Measurements from ENCODE around the gene GPC6. TPM values are rescaled to one million over a fixed set of nuclear protein-coding genes. Genes with fewer than 3 reads are reported as not detected.

GPC6 gene
- total and polyA plus RNA-seq, 2 experiments from 2014 or later: 14.4 to 20.8 TPM

- no peak for DNase-seq
- Histone ChIP-seq H3K9ac (no peak overlapping the region), H4K20me1 (ENCODE audit: insufficient read depth) (no peaks in the 10 kb centered on the region), H3K27ac (no peak overlapping the region), H3K79me2 (ENCODE audit: insufficient read depth) (no peaks in the 10 kb centered on the region), H3K4me3 (no peak overlapping the region), H3F3A (ENCODE audit: insufficient read depth) (no peaks in the 10 kb centered on the region), H3K4me1 (ENCODE audit: insufficient read depth) (peaks cover 6% of the 10 kb centered on the region), H3K27me3 (replicated peaks; ENCODE audit: insufficient read depth) (no peaks in the 10 kb centered on the region), H3K9me3 (ENCODE audit: low read depth) (no peaks in the 10 kb centered on the region), H2AFZ (no peak overlapping the region), H3K9me2 (ENCODE audit: insufficient read depth) (no peaks in the 10 kb centered on the region), H3K36me3 (ENCODE audit: low read depth) (no peaks in the 10 kb centered on the region), H3K4me2 (ENCODE audit: unreplicated experiment) (no peak overlapping the region)
- in situ Hi-C loops (cut with MboI): no loop called here
- 86 to 90% methylated on average over 6 of the region's 6 CpGs for WGBS, 2 experiments (ENCODE audit: low coverage in 1 of 2, low lambda C conversion rate in 2 of 2, missing lambda C conversion rate in 2 of 2)
- TF ChIP-seq EZH2phosphoT487 (IDR thresholded peaks at IDR 0.05; ENCODE audit: insufficient read depth, low read depth): no peak
- TF ChIP-seq EZH2 (IDR thresholded peaks at IDR 0.05; ENCODE audit: insufficient read depth, poor library complexity, severe bottlenecking): no peak
Observed at GRCh38 chr13:93762708-93763426, 536.3 kb downstream of the GPC6 start.

- Histone ChIP-seq H3K9me2 (ENCODE audit: insufficient read depth) (no peaks in the 10 kb centered on the region), H3K9me3 (ENCODE audit: low read depth) (no peaks in the 10 kb centered on the region), H2AFZ (no peak overlapping the region), H4K20me1 (ENCODE audit: insufficient read depth) (no peaks in the 10 kb centered on the region), H3K4me1 (ENCODE audit: insufficient read depth) (no peaks in the 10 kb centered on the region), H3K36me3 (ENCODE audit: low read depth) (no peaks in the 10 kb centered on the region), H3K4me2 (ENCODE audit: unreplicated experiment) (no peak overlapping the region), H3K4me3 (no peak overlapping the region), H3F3A (ENCODE audit: insufficient read depth) (no peaks in the 10 kb centered on the region), H3K9ac (no peak overlapping the region), H3K27ac (no peak overlapping the region), H3K79me2 (ENCODE audit: insufficient read depth) (no peaks in the 10 kb centered on the region), H3K27me3 (replicated peaks; ENCODE audit: insufficient read depth) (no peaks in the 10 kb centered on the region)
- DNase-seq: no peak
- WGBS, 2 experiments (ENCODE audit: low coverage in 1 of 2, low lambda C conversion rate in 2 of 2, missing lambda C conversion rate in 2 of 2): 93 to 96% methylated on average over 2 of the region's 2 CpGs
- in situ Hi-C loops (cut with MboI): no loop called here
- TF ChIP-seq EZH2phosphoT487 (IDR thresholded peaks at IDR 0.05; ENCODE audit: insufficient read depth, low read depth) (no peak), EZH2 (IDR thresholded peaks at IDR 0.05; ENCODE audit: insufficient read depth, poor library complexity, severe bottlenecking) (no peak)
Observed at GRCh38 chr13:93765062-93765461, 538.5 kb downstream of the GPC6 start.

GRCh38 chr13:93765811-93766210 lies 539.2 kb downstream of the GPC6 start:
- DNase-seq: no peak
- no peaks in the 10 kb centered on the region for H3K9me2 ChIP-seq (ENCODE audit: insufficient read depth)
- WGBS, 2 experiments (ENCODE audit: low coverage in 1 of 2, low lambda C conversion rate in 2 of 2, missing lambda C conversion rate in 2 of 2): 100% methylated on average over 1 of the region's 1 CpG
- no peak overlapping the region for H3K9ac ChIP-seq
- no peaks in the 10 kb centered on the region for H3K4me1 ChIP-seq (ENCODE audit: insufficient read depth)
- H3K4me2 ChIP-seq (ENCODE audit: unreplicated experiment): no peak overlapping the region
- H3K79me2 ChIP-seq (ENCODE audit: insufficient read depth): no peaks in the 10 kb centered on the region
- no peak overlapping the region for H2AFZ ChIP-seq
- TF ChIP-seq EZH2 (IDR thresholded peaks at IDR 0.05; ENCODE audit: insufficient read depth, poor library complexity, severe bottlenecking) (no peak), EZH2phosphoT487 (IDR thresholded peaks at IDR 0.05; ENCODE audit: insufficient read depth, low read depth) (no peak)
- H4K20me1 ChIP-seq (ENCODE audit: insufficient read depth): no peaks in the 10 kb centered on the region
- H3K4me3 ChIP-seq: no peak overlapping the region
- no peaks in the 10 kb centered on the region for H3F3A ChIP-seq (ENCODE audit: insufficient read depth)
- in situ Hi-C loops (cut with MboI): no loop called here
- no peak overlapping the region for H3K27ac ChIP-seq
- H3K36me3 ChIP-seq (ENCODE audit: low read depth): no peaks in the 10 kb centered on the region
- H3K9me3 ChIP-seq (ENCODE audit: low read depth): no peaks in the 10 kb centered on the region
- no peaks in the 10 kb centered on the region for H3K27me3 ChIP-seq (replicated peaks; ENCODE audit: insufficient read depth)

- Histone ChIP-seq H2AFZ (no peak overlapping the region), H4K20me1 (ENCODE audit: insufficient read depth) (no peaks in the 10 kb centered on the region), H3K4me2 (ENCODE audit: unreplicated experiment) (no peak overlapping the region), H3K36me3 (ENCODE audit: low read depth) (no peaks in the 10 kb centered on the region), H3K9ac (no peak overlapping the region), H3K79me2 (ENCODE audit: insufficient read depth) (no peaks in the 10 kb centered on the region), H3K4me1 (ENCODE audit: insufficient read depth) (0 out of 2 replicates have a peak, but pooled peaks cover 2% of the 10 kb centered on the region), H3K27me3 (replicated peaks; ENCODE audit: insufficient read depth) (no peaks in the 10 kb centered on the region), H3F3A (ENCODE audit: insufficient read depth) (no peaks in the 10 kb centered on the region), H3K4me3 (no peak overlapping the region), H3K9me3 (ENCODE audit: low read depth) (no peaks in the 10 kb centered on the region), H3K27ac (no peak overlapping the region), H3K9me2 (ENCODE audit: insufficient read depth) (no peaks in the 10 kb centered on the region)
- DNase-seq: no peak
- 80 to 85% methylated on average over 3 of the region's 3 CpGs for WGBS, 2 experiments (ENCODE audit: low coverage in 1 of 2, low lambda C conversion rate in 2 of 2, missing lambda C conversion rate in 2 of 2)
- no peak for TF ChIP-seq EZH2phosphoT487 (IDR thresholded peaks at IDR 0.05; ENCODE audit: insufficient read depth, low read depth)
- TF ChIP-seq EZH2 (IDR thresholded peaks at IDR 0.05; ENCODE audit: insufficient read depth, poor library complexity, severe bottlenecking): no peak
- in situ Hi-C loops (cut with MboI): no loop called here
Observed at GRCh38 chr13:93766719-93767118, 540.1 kb downstream of the GPC6 start.

Measured in GM23248 (cell line).